HG03460 (cell line): Measurements from ENCODE around the gene FAM20C.
"Not testable (repeated sequence)": the region's sequence is repeated elsewhere in the genome, so short reads cannot be mapped to it uniquely, and the experiment has no call there.

Experiments
- ATAC-seq: cut with Tn5 transposase; IDR thresholded peaks from one replicate; pipeline ENCODE4 v1.9.1; 2021; ENCODE audit not compliant: unreplicated experiment

FAM20C gene

DNA sequence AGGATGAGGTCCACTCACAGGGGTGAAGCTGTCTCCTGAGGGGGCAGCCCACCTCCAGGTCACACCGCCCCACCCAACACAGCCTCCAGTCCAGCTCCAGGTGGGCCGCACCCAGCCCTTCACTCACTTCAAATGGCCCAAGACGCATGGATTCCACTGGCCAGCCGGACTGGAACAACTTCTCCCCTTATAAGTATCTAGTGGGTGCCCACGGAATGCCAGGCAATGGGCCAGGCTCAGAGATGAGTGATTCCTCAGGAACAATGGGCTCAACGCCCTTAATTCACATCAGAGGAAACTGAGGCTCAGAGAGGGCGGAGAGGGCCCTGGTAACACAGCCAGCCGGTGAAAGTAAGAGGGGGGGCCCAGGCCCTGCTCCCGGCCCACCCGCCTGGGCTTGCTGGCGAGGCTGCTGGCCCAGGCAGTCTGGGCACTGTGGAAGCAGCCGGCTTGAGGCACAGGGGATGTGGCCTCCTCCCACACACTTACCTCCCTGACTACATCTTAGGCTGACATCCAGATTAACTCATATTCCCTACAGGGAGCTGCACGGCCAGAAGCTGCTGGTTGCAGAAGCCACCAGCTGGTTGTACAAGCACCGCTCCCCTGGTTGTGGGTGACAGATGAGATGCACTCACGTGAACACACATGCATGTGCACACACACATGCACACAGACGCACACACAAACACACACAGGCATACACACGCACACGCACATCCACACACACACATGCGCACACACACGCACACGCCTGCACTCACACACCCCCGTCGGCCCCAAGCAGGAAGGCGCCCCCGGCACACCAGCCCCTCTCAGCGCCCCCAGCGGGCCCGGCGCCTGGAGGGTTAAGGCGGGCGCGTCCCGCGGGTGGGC, 1.0 kb upstream of the FAM20C start:
- no peak for ATAC-seq

GRCh38 chr7:192701-193480, 520 bp downstream of the FAM20C start:
- ATAC-seq = no peak

GRCh38 chr7:193481-194251, 1.3 kb downstream of the FAM20C start:
- no peak for ATAC-seq

DNA sequence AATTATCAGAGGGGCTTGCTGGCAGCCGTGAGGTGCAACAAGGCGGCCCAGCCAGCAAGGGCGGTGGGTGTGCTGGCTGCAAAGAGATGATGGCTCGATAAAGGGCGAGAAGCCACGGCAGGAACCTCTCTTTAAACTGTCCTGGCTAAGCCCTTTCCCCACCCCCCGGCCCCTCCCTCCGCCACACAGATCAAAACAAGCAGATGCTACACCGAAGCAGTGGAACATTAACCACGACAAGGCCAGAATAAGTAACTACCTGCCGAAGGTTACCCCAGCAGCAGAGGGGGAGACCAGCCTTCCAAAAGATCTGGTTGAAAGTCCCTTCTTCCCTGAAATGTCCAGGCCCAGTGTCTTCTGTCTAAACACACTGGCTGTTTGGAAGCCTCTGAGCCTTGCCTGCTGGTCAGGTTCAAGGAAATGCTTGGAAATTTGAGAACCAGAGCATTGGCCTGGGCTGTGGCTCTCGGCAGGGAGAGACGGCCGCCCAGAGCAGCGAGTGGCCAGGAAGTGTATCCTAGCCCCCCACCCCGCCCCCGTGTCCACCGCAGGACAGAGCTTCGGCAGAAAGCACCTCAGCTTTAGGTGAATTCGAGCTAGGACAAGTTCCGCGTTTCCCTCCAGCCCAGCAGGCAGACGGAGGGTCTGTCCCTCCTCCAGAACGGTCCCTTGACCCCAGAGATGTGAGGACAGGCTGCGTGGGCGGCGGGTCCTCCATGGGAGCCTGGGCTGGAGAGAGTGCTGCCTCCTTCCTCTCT, 2.1 kb downstream of the FAM20C start:
- ATAC-seq = no peak

DNA sequence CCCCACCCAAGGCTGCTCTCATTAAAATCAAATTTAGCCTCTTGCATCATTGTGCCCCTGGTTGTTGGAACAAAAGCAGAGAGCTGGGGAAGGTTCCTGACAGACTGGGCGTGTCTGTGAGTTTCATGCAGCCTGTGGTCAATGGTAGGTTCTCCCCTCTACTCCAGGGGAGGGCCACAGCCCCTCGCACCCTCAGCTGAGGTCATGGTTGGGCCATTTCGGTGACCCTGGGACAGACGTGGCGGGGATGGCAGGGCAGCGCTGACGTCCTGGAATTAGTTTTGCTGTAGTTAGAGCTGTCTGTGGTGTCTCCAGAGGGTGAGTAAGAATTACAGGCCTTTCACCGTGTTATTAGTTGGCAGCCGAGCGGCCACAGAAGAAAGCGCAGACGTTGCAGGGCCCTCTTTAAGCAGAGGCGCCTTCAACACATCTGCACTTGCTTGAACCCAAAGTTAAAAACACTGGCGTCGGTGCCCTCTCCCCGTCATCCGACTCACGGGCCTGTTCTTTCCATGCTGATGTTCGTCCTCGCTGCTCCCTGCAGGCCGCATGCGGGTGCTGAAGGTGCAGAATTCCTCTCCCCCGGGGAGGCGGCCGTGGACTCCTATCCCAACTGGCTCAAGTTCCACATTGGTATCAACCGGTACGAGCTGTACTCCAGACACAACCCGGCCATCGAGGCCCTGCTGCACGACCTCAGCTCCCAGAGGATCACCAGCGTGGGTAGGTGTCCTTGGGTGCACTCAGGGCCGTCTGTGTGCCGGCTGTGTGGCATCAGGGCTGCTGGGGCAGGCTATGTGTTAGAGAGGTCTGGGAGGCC, 2.8 kb downstream of the FAM20C start:
- no peak for ATAC-seq

- no peak for ATAC-seq
Measured at GRCh38 chr7:195830-196128, 3.4 kb downstream of the FAM20C start.

- no peak for ATAC-seq
Measured at GRCh38 chr7:196283-196682, 3.9 kb downstream of the FAM20C start.

DNA sequence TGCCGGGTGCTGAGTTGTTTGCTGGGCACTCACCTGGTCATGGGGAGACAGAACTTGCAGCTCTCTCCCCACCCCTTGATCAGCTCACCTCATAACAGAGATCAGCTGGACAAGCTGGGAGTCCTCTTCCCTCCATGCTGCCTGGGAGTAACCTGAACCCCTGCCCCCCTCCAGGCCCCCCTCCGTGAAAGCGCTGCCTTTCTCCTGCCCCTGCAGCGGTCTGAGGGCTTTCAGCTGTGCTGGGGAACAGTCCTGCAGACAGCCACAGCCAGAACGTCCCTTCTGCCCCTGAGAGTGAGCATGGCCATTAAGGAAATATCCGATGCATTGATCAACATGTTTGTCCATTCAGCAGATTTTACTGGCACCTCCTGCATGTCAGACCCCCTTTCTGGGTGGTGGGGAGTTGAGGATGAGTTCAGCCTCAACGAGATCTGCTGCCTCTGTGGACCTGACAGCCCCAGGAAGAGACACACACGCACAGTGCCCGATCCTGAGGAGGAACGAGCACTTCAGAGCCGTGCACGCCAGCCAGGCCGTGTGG, 4.5 kb downstream of the FAM20C start:
- no peak for ATAC-seq

DNA sequence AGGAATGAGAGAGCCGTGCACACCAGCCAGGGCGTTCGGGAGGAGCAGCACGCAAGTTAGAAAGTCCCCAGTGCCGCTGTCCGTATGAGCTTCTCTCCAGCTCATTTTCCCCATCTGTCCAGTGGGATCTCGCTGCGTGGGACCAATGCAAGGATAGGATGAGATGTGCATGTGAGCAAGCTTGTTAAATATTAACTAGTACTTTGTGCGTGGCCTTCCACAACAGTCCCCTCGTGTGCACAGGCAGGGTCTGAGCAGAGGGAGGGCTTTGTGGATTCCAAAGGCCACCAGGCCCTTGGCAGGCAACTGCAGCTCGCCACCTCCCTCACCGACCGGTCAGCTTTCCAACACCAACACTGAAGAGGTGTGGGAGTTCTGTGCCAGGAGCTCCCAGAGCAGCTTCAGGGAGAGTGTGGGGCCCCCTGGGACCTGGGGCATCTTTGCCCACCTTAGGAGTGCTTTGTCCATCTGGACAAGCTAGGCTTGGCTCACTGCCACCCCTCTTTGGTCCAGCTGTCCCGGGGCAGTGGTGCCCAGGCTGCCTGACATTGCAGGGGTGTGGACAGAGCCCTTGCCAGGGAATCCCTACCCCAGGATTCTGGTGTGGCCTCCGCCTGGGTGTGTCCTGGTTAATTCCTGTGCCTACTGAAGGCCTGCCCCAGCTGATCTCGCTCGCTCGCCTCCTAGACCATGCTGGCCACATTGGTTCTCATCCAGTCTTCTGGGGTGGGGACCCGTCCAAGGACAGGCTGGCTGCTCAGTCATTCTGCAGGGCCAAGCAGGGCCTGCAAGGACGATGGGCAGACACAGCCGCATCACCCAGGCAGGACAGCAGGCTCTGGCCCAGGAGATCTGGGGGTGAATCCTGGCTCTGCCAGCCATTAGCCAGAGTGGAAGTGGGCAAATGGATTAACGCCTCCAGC, 5.3 kb downstream of the FAM20C start:
- ATAC-seq = no peak

GRCh38 chr7:199483-200249, 7.3 kb downstream of the FAM20C start:
- no peak for ATAC-seq

- no peak for ATAC-seq
Measured at GRCh38 chr7:200290-200689, 7.9 kb downstream of the FAM20C start.

GRCh38 chr7:200704-201103, 8.3 kb downstream of the FAM20C start:
- no peak for ATAC-seq

DNA sequence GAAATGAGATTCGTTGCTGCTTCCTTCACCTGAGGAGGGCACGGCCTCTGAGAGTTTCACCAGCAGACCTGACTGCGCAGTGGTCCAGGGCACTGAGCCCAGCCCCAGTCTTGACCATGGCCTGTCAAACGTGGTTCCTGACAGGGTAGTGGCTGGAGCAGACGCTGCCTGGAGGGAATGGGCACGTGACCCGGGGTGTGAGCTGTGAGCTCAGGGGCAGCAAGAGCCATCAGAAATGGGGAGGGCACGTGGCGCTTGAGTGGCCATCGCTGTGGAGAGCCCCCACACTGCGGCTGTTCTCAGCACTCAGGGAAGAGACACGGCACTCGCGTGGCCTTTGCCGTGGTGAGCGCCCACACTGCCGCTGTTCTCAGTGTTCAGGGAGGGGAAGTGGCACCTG, 12.0 kb downstream of the FAM20C start:
- ATAC-seq = no peak

DNA sequence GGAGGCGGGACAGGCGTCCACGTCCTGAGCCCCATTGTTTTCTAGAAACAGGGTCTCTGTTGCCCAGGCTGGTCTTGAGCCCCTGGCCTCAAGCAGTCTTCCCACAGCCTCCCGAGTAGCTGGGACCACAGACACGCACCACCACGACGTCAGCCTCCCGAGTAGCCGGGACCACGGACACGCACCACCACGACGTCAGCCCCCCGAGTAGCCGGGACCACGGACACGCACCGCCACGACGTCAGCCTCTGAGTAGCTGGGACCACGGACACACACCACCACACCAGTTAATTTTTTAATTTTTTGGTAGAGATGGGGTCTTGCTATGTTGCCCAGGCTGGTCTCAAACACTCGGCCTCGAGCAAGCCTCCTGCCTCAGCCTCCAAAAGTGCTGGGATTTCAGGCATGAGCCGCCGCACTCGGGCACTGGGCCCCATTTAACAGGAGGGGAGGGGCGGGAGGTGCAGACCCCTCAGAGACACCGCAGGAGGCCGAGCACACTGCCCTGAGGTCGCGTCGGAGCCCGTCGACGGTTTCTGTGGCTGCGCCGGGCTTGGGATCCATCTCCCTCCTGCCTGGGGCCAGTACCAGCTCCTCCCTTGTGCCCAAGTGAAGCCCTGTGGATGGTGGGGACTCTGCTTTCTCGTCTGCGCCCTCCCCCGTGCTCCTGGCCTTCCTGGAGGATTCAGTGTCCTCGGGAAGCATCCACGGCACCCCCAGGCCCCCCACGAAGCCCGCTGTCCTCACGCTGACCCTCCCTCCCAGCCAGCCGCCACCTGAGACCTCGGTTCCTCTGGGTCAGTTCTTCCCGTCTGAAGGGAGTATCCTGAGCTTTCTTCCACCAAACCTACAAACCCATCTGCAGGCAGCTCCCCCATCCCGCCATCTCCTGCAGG, 13.0 kb downstream of the FAM20C start:
- no peak for ATAC-seq

GRCh38 chr7:206351-206750, 14.0 kb downstream of the FAM20C start:
- not testable (repeated sequence) for ATAC-seq

DNA sequence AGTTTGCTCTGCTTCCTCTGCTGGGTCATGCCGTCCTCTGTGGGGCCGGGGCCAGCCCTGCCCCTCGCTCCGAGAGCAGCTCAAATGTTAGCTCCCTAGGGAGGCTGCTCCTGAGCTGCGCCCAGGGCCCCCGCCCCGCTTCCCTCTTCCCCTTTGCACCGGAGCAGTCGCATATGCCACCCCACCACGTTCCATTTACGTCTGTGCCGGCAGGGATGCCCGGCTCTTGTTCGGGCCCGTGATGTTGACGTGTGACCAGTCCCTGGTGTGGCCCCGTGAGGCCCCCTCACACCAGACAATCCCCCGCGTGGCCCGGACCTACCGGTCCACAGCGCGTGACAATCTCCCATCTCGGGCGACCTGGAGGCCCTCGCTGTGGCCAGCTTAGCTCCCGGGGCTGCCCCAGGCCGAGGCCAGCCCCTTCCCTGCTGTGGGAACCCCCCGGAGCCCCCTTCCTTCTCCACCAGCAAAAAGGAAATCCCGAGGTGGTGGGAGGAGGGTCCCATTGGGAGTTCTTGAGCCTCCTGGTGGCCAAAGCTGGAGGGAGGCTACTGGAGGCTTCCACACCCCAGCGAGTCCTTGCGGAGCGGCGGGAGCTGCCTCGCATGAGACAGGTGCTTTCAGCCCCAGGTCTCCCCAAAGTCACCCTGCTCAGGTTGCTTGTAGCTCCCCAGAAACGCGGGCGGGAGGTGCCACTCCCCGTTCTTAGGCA, 15.2 kb downstream of the FAM20C start:
- ATAC-seq = no peak
